Nephron (organoid): Measurements from ENCODE around the gene OXGR1.
"Not testable (repeated sequence)": the region's sequence is repeated elsewhere in the genome, so short reads cannot be mapped to it uniquely, and the experiment has no call there.

Experiments
- H3K27ac Mint-ChIP-seq, 3 experiments: 2 replicates each; pipeline ENCODE4 v1.8.0; 2020; ENCODE audit warnings: mixed read lengths in 3 of 3, mild to moderate bottlenecking in 2 of 3, moderate library complexity in 1 of 3
- H3K27me3 Mint-ChIP-seq: 2 replicates; pipeline ENCODE4 v1.8.0; 2021; ENCODE audit warnings: low read depth, mild to moderate bottlenecking, moderate library complexity, mixed read lengths
- H3K36me3 Mint-ChIP-seq: 2 replicates; pipeline ENCODE4 v1.8.0; 2020; ENCODE audit warnings: low read depth, mixed read lengths
- H3K4me1 Mint-ChIP-seq: 2 replicates; pipeline ENCODE4 v1.8.0; 2020; ENCODE audit warnings: mixed read lengths
- H3K4me3 Mint-ChIP-seq, 3 experiments: 2 replicates each; pipeline ENCODE4 v1.8.0; 2020; ENCODE audit warnings: mild to moderate bottlenecking in 3 of 3, mixed read lengths in 3 of 3, moderate library complexity in 2 of 3
- H3K9me3 Mint-ChIP-seq: 2 replicates; pipeline ENCODE4 v1.8.0; 2020; ENCODE audit warnings: mixed read lengths
- TF ChIP-seq, protein P1 (sequence below), 3 experiments: fragments of 200-600 bp; sonication (generic); IDR thresholded peaks; one replicate each; pipeline ENCODE4 v1.5.0; 2021; ENCODE audit warnings: antibody characterized with exemption in 3 of 3; ENCODE audit not compliant: unreplicated experiment in 3 of 3

The OXGR1 gene

GRCh38 chr13:97026531-97027161, 32.4 kb upstream of the OXGR1 start:
- Mint-ChIP-seq H3K27ac (peak overlapping the region in 2 of 3 experiments; percentile 4 to 7), H3K4me1 (peaks cover 10% of the 10 kb centered on the region), H3K4me3 (no peak overlapping the region), H3K36me3 (no peaks in the 10 kb centered on the region), H3K27me3 (no peaks in the 10 kb centered on the region), H3K9me3 (peaks cover 10% of the 10 kb centered on the region)
- TF ChIP-seq, protein P1, sequence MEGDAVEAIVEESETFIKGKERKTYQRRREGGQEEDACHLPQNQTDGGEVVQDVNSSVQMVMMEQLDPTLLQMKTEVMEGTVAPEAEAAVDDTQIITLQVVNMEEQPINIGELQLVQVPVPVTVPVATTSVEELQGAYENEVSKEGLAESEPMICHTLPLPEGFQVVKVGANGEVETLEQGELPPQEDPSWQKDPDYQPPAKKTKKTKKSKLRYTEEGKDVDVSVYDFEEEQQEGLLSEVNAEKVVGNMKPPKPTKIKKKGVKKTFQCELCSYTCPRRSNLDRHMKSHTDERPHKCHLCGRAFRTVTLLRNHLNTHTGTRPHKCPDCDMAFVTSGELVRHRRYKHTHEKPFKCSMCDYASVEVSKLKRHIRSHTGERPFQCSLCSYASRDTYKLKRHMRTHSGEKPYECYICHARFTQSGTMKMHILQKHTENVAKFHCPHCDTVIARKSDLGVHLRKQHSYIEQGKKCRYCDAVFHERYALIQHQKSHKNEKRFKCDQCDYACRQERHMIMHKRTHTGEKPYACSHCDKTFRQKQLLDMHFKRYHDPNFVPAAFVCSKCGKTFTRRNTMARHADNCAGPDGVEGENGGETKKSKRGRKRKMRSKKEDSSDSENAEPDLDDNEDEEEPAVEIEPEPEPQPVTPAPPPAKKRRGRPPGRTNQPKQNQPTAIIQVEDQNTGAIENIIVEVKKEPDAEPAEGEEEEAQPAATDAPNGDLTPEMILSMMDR (IDR thresholded peaks at IDR 0.05; ENCODE audit: unreplicated experiment in 3 of 3): no peak

DNA sequence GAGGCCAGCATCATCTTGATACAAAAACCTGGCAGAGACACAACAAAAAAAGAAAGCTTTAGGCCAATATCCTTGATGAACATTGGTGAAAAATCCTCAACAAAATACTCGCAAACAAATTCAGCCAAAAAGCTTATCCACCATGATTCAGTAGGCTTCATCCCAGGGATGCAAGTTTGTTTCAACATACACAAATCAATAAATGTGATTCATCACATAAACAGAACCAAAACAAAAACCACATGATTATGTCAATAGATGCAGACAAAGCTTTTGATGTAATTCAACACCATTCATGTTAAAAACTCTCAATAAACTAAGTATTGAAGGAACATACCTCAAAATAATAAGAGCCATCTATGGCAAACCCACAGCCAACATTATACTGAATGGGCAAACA, 29.5 kb upstream of the OXGR1 start:
- H3K4me3 Mint-ChIP-seq, H3K4me1 Mint-ChIP-seq, H3K27ac Mint-ChIP-seq, H3K27me3 Mint-ChIP-seq, H3K36me3 Mint-ChIP-seq: not testable (repeated sequence)
- peaks cover 10% of the 10 kb centered on the region for H3K9me3 Mint-ChIP-seq

DNA sequence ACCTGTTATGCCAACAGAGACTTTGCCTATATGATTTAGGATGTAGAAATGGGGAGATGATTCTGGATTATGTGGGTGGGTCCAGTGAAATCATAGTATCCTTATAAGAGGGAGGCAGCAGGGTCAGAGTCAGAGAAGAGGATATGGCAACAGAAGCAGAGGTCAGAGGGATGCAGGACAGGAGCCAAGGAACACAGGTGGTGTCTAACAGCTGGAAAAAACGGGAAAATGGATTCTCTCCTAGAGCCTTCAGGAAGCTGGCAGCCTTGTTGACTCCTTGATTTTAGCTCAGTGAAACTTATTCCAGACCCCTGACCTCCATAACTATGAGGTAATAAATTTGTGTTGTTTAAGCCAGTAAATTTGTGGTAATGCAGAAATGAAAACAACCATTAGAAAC, 28.8 kb upstream of the OXGR1 start:
- TF ChIP-seq, protein P1 (IDR thresholded peaks at IDR 0.05; ENCODE audit: unreplicated experiment in 3 of 3): no peak
- Mint-ChIP-seq H3K4me1 (peaks cover 5% of the 10 kb centered on the region), H3K27ac (no peak overlapping the region), H3K4me3 (no peak overlapping the region), H3K27me3 (peaks cover 10% of the 10 kb centered on the region), H3K36me3 (no peaks in the 10 kb centered on the region), H3K9me3 (peaks cover 10% of the 10 kb centered on the region)

- TF ChIP-seq, protein P1 (IDR thresholded peaks at IDR 0.05; ENCODE audit: unreplicated experiment in 3 of 3): no peak
- Mint-ChIP-seq H3K4me3 (no peak overlapping the region), H3K9me3 (peaks cover 10% of the 10 kb centered on the region), H3K4me1 (no peaks in the 10 kb centered on the region), H3K27ac (no peak overlapping the region), H3K27me3 (peaks cover 13% of the 10 kb centered on the region), H3K36me3 (no peaks in the 10 kb centered on the region)
Measured at GRCh38 chr13:97021241-97021640, 27.0 kb upstream of the OXGR1 start.

- Mint-ChIP-seq H3K27me3 (peaks cover 13% of the 10 kb centered on the region), H3K36me3 (no peaks in the 10 kb centered on the region), H3K27ac (no peak overlapping the region), H3K4me3 (no peak overlapping the region), H3K9me3 (peaks cover 8% of the 10 kb centered on the region), H3K4me1 (no peaks in the 10 kb centered on the region)
- TF ChIP-seq, protein P1 (IDR thresholded peaks at IDR 0.05; ENCODE audit: unreplicated experiment in 3 of 3): no peak
Measured at GRCh38 chr13:97020689-97021240, 26.5 kb upstream of the OXGR1 start.

- no peak overlapping the region for H3K4me3 Mint-ChIP-seq
- peaks cover 13% of the 10 kb centered on the region for H3K27me3 Mint-ChIP-seq
- no peaks in the 10 kb centered on the region for H3K36me3 Mint-ChIP-seq
- H3K27ac Mint-ChIP-seq: no peak overlapping the region
- H3K4me1 Mint-ChIP-seq: no peaks in the 10 kb centered on the region
- peaks cover 8% of the 10 kb centered on the region for H3K9me3 Mint-ChIP-seq
- TF ChIP-seq, protein P1 (IDR thresholded peaks at IDR 0.05; ENCODE audit: unreplicated experiment in 3 of 3): no peak
Measured at GRCh38 chr13:97020194-97020593, 25.9 kb upstream of the OXGR1 start.
